ENCODE data around the gene OR2S2.
"Not testable (repeated sequence)": the region's sequence is repeated elsewhere in the genome, so short reads cannot be mapped to it uniquely, and the experiment has no call there.

OR2S2 gene

GRCh38 chr9:35962126-35962906 is 4.4 kb upstream of the OR2S2 start:
- DNase-seq = no peak

GRCh38 chr9:35960039-35960655 is 2.2 kb upstream of the OR2S2 start:
- DNase-seq = no peak

- no peak for DNase-seq
These were observed 1.3 kb downstream of the OR2S2 start for GRCh38 chr9:35956651-35957050.

GRCh38 chr9:35954942-35955546 is 2.9 kb downstream of the OR2S2 start:
- DNase-seq = peak; percentile 67 to 72

GRCh38 chr9:35952526-35953191 is 5.3 kb downstream of the OR2S2 start:
- DNase-seq = no peak

GRCh38 chr9:35951736-35952135 is 6.2 kb downstream of the OR2S2 start:
- DNase-seq = no peak

GRCh38 chr9:35948901-35949318 is 9.0 kb downstream of the OR2S2 start:
- DNase-seq = no peak

GRCh38 chr9:35948451-35948850 is 9.5 kb downstream of the OR2S2 start:
- no peak for DNase-seq

- peak; percentile 67 to 70 for DNase-seq
These were observed 12.5 kb downstream of the OR2S2 start for GRCh38 chr9:35945341-35946018.

GRCh38 chr9:35944841-35945240 is 13.1 kb downstream of the OR2S2 start:
- DNase-seq = no peak

GRCh38 chr9:35944173-35944572 is 13.8 kb downstream of the OR2S2 start:
- no peak for DNase-seq

- no peak for DNase-seq
These were observed 15.7 kb downstream of the OR2S2 start for GRCh38 chr9:35942286-35942685.

GRCh38 chr9:35940458-35941407 is 17.2 kb downstream of the OR2S2 start:
- DNase-seq = no peak

GRCh38 chr9:35939679-35940250 is 18.2 kb downstream of the OR2S2 start:
- DNase-seq = no peak

- DNase-seq = no peak
These were observed 19.2 kb downstream of the OR2S2 start for GRCh38 chr9:35938474-35939356.

- DNase-seq = no peak
These were observed 20.7 kb downstream of the OR2S2 start for GRCh38 chr9:35937227-35937626.

GRCh38 chr9:35935755-35936509 is 22.0 kb downstream of the OR2S2 start:
- DNase-seq = no peak

GRCh38 chr9:35935261-35935660 is 22.7 kb downstream of the OR2S2 start:
- DNase-seq = no peak

- DNase-seq = not testable (repeated sequence)
These were observed 23.9 kb downstream of the OR2S2 start for GRCh38 chr9:35934069-35934468.
